ENCODE results near the gene MAN1C1.

The MAN1C1 gene

DNA sequence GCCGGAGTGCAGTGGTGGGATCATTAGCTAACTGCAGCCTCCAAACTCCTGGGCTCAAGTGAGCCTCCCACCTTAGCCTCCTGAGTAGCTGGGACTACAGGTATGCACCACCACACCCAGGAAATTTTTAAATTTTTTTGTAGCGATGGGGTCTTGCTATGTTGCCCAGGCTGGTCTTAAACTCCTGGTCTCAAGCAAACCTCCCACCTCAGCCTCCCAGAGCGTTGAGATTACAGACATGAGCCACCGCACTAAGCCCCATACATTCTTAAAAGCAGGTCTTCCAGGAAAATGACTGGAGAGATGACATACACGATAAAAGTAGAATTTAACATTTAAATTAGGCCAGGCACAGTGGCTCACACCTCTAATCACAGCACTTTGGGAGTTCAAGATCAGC lies 216.6 kb downstream of the MAN1C1 start:
- DNase-seq (ENCODE audit: low read depth, low spot score) = no peak
- H3K4me3 ChIP-seq (ENCODE audit: low read length) = no peak overlapping the region
